Measurements from ENCODE around the gene TRDN. TPM values are rescaled to one million over a fixed set of nuclear protein-coding genes. Genes with fewer than 3 reads are reported as not detected.
"Not testable (repeated sequence)": the region's sequence is repeated elsewhere in the genome, so short reads cannot be mapped to it uniquely, and the experiment has no call there.

TRDN gene
- polyA plus RNA-seq, 1 experiment = not detected

GRCh38 chr6:123263981-123264380 lies 372.8 kb downstream of the TRDN start:
- CTCF ChIA-PET = no interaction called here
- POLR2A ChIA-PET = no interaction called here
- no peaks in the 10 kb centered on the region for H3K27me3 ChIP-seq (ENCODE audit: control insufficient read depth, insufficient read depth, low read length)
- H3K36me3 ChIP-seq (ENCODE audit: control insufficient read depth, insufficient read depth, low read length) = no peaks in the 10 kb centered on the region
- no peak overlapping the region for H3K4me3 ChIP-seq (ENCODE audit: low read depth, low read length)
- no peak for TF ChIP-seq CTCF (IDR thresholded peaks at IDR 0.05; ENCODE audit: insufficient read depth, low read depth, low read length)
- no peak for DNase-seq (ENCODE audit: low read depth)

- ChIA-PET POLR2A (no interaction called here), CTCF (no interaction called here)
- Histone ChIP-seq H3K27me3 (ENCODE audit: control insufficient read depth, insufficient read depth, low read length) (no peaks in the 10 kb centered on the region), H3K4me3 (ENCODE audit: low read depth, low read length) (no peak overlapping the region), H3K36me3 (ENCODE audit: control insufficient read depth, insufficient read depth, low read length) (no peaks in the 10 kb centered on the region)
- no peak for TF ChIP-seq CTCF (IDR thresholded peaks at IDR 0.05; ENCODE audit: insufficient read depth, low read depth, low read length)
- no peak for DNase-seq (ENCODE audit: low read depth)
Observed at GRCh38 chr6:123240626-123241025, 396.1 kb downstream of the TRDN start.

GRCh38 chr6:123233336-123233735 lies 403.4 kb downstream of the TRDN start:
- POLR2A ChIA-PET = no interaction called here
- no peaks in the 10 kb centered on the region for H3K27me3 ChIP-seq (ENCODE audit: control insufficient read depth, insufficient read depth, low read length)
- DNase-seq (ENCODE audit: low read depth) = no peak
- CTCF ChIA-PET = no interaction called here
- no peak overlapping the region for H3K4me3 ChIP-seq (ENCODE audit: low read depth, low read length)
- TF ChIP-seq CTCF (IDR thresholded peaks at IDR 0.05; ENCODE audit: insufficient read depth, low read depth, low read length) = no peak
- H3K36me3 ChIP-seq (ENCODE audit: control insufficient read depth, insufficient read depth, low read length) = no peaks in the 10 kb centered on the region

- H3K36me3 ChIP-seq (ENCODE audit: control insufficient read depth, insufficient read depth, low read length); DNase-seq (ENCODE audit: low read depth); POLR2A ChIA-PET; CTCF ChIA-PET; H3K4me3 ChIP-seq (ENCODE audit: low read depth, low read length); H3K27me3 ChIP-seq (ENCODE audit: control insufficient read depth, insufficient read depth, low read length): not testable (repeated sequence)
Observed at GRCh38 chr6:123227789-123228188, 409.0 kb downstream of the TRDN start.

- no peak for TF ChIP-seq CTCF (IDR thresholded peaks at IDR 0.05; ENCODE audit: insufficient read depth, low read depth, low read length)
- no peaks in the 10 kb centered on the region for H3K27me3 ChIP-seq (ENCODE audit: control insufficient read depth, insufficient read depth, low read length)
- CTCF ChIA-PET = no interaction called here
- no peak overlapping the region for H3K4me3 ChIP-seq (ENCODE audit: low read depth, low read length)
- DNase-seq (ENCODE audit: low read depth) = no peak
- no peaks in the 10 kb centered on the region for H3K36me3 ChIP-seq (ENCODE audit: control insufficient read depth, insufficient read depth, low read length)
- POLR2A ChIA-PET = no interaction called here
Observed at GRCh38 chr6:123226398-123226797, 410.4 kb downstream of the TRDN start.

- CTCF ChIA-PET = no interaction called here
- Histone ChIP-seq H3K27me3 (ENCODE audit: control insufficient read depth, insufficient read depth, low read length) (no peaks in the 10 kb centered on the region), H3K36me3 (ENCODE audit: control insufficient read depth, insufficient read depth, low read length) (no peaks in the 10 kb centered on the region), H3K4me3 (ENCODE audit: low read depth, low read length) (no peak overlapping the region)
- no peak for DNase-seq (ENCODE audit: low read depth)
- POLR2A ChIA-PET = no interaction called here
- no peak for TF ChIP-seq CTCF (IDR thresholded peaks at IDR 0.05; ENCODE audit: insufficient read depth, low read depth, low read length)
Observed at GRCh38 chr6:123224077-123224476, 412.7 kb downstream of the TRDN start.
